Thymus (tissue), 11 donors: Measurements from ENCODE around the gene OXLD1. TPM values are rescaled to one million over a fixed set of nuclear protein-coding genes. Genes with fewer than 3 reads are reported as not detected.

Experiments
- DNase-seq, 9 donors: peaks; one replicate each; pipeline ENCODE4 v3.0.0-alpha.2; 2013; ENCODE audit warnings: low spot score in 9 of 9, low read depth in 6 of 9, missing footprints in 1 of 9
- H3K27ac ChIP-seq, 2 donors: one replicate each; pipeline ENCODE4 v1.5.1; 2013; ENCODE audit warnings: control low read depth in 1 of 2, low read depth in 1 of 2, low read length in 1 of 2, mild to moderate bottlenecking in 1 of 2, moderate library complexity in 1 of 2
- H3K27me3 ChIP-seq, 2 donors: one replicate each; pipeline ENCODE4 v1.5.1; 2013; ENCODE audit warnings: low read length in 1 of 2; ENCODE audit not compliant: control insufficient read depth in 2 of 2, insufficient read depth in 1 of 2
- H3K36me3 ChIP-seq, 2 donors: one replicate each; pipeline ENCODE4 v1.5.1; 2013; ENCODE audit warnings: low read length in 1 of 2, mild to moderate bottlenecking in 1 of 2, moderate library complexity in 1 of 2; ENCODE audit not compliant: control insufficient read depth in 2 of 2, insufficient read depth in 2 of 2
- H3K4me1 ChIP-seq, 2 donors: one replicate each; pipeline ENCODE4 v1.5.1; 2013; ENCODE audit warnings: low read length in 2 of 2; ENCODE audit not compliant: control insufficient read depth in 2 of 2, insufficient read depth in 2 of 2
- H3K4me3 ChIP-seq, 2 donors: one replicate each; pipeline ENCODE4 v1.5.1; 2013; ENCODE audit warnings: low read length in 2 of 2, control low read depth in 1 of 2, mild to moderate bottlenecking in 1 of 2
- H3K9me3 ChIP-seq, 2 donors: one replicate each; pipeline ENCODE4 v1.5.1; 2013; ENCODE audit warnings: low read length in 1 of 2, mild to moderate bottlenecking in 1 of 2; ENCODE audit not compliant: control insufficient read depth in 2 of 2, insufficient read depth in 1 of 2
- WGBS: extraction: QIAGEN DNeasy Blood & Tissue Kit; methylation state at CpG from one replicate; pipeline ENCODE4 v1.1.7; 2013; 5-methylcytosine and 5-hydroxymethylcytosine counted together
- polyA plus RNA-seq: library from polyadenylated mRNA; stranded (reverse); fragments of 200-250 nt; gene quantifications from one replicate; pipeline ENCODE4 v1.2.3, GENCODE V29; 2013
- total RNA-seq: library from RNA; stranded (reverse); fragments of 120-200 nt; gene quantifications from one replicate; pipeline ENCODE4 v1.2.4, GENCODE V29; 2013
- donor health status: healthy.

Gene OXLD1
- total and polyA plus RNA-seq, 2 donors: 60.9 to 83.0 TPM

DNA sequence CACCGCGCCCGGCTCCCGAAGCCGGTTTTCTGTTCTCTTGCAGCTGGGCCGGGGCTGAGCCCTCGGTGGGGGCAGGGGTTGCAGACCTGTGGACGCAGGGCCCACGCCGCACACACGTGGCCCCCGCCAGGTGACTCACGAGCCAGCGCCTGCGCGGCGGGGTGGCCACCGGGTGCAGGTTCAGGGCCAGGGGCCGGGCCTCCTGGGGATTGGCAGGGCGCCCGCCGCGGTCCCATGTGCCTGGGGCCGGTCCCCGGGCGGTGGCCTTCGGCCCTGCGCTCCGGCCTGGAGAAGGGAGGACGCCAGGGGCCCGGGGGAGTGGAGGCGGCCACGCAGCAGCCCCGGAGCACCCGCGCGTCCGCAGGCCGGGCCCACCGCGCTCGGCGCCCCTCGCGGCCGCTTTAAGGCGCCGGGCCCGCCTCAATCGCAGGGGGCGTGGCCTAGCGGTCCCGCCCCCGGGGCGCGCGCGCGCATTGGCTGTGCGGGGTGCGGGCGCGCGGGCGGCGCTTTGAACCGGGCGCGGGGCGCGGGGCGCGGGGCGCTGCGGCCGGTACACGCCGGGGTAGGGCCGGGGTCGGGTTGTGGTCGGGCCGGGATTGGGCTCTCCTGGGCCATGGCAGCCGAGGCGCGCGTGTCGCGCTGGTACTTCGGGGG lies 45.5 kb upstream of the OXLD1 start, which contains the start of gene SLC25A10:
Gene SLC25A10, plus strand, starts transcription at position 471 of the 654 bp plus-strand sequence. Its CDS starts 143 bp downstream, at position 614.
- Histone ChIP-seq H3K9me3 (no peaks in the 10 kb centered on the region), H3K27me3 (peaks cover 5 to 21% of the 10 kb centered on the region in 2 donors), H3K4me1 (peaks cover 18 to 34% of the 10 kb centered on the region in 2 donors), H3K4me3 (peak within 1 kb of the TSS; percentile 35 to 73), H3K36me3 (peaks cover 17% of the 10 kb centered on the region in 2 donors), H3K27ac (peak within 1 kb of the TSS in 1 of 2 donors; percentile 15)
- under 1% methylated on average over 89 of the region's 89 CpGs for WGBS
- DNase-seq: peak in 8 of 9 donors; percentile 55 to 89 (median 70)

DNA sequence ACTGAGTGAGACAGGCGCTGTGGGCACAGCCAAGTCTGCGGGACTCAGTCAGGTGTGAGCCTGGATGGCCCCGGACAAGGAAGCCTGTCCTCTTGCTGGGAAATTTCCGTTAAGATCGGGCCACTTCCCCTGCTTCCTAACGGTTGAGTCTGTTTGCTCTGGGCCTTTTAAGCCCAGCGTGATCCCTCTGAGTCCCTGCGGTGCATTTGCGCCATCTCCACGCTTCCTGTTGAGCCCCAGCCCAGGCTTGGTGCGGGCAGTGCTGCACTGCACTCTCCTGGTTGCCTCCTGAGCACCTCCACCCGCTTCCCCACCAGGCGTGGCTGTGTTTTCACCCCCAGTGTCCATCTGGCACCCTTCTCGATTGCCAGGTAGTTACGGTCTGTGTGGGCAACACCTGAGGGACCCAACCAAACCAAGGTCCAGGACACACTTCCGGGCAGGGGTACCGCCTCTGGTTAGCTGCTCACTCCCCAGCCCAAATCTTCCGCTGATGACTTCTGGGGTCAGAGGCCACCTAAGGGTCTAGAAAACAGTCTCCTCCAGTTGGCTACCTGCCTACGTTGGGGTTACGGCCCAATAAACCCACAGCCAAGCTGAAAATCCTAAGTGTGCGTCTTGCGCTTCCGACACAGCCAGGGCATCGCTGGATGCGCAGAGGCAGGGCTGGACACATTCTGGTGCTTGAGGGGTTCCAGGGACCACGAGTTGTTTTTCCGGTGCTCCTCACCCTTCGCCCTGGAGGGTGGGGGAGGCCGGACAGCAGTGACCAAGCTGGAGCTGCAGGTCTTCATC lies 44.3 kb upstream of the OXLD1 start:
- H3K36me3 ChIP-seq: peaks cover 24% of the 10 kb centered on the region in 2 donors
- DNase-seq: peak in 1 of 9 donors; percentile 18
- peak overlapping the region in 1 of 2 donors; percentile 15 for H3K27ac ChIP-seq
- H3K4me3 ChIP-seq: no peak overlapping the region
- peaks cover 18 to 34% of the 10 kb centered on the region in 2 donors for H3K4me1 ChIP-seq
- 17% methylated on average over 29 of the region's 29 CpGs for WGBS
- no peaks in the 10 kb centered on the region for H3K9me3 ChIP-seq
- H3K27me3 ChIP-seq: peaks cover 5 to 21% of the 10 kb centered on the region in 2 donors

GRCh38 chr17:81708739-81709185 lies 42.4 kb upstream of the OXLD1 start:
- WGBS: 97% methylated on average over 17 of the region's 17 CpGs
- peaks cover 32 to 36% of the 10 kb centered on the region in 2 donors for H3K36me3 ChIP-seq
- DNase-seq: no peak

GRCh38 chr17:81707725-81708646 lies 41.6 kb upstream of the OXLD1 start:
- Histone ChIP-seq H3K36me3 (peaks cover 32 to 36% of the 10 kb centered on the region in 2 donors), H3K27me3 (peaks cover 5 to 21% of the 10 kb centered on the region in 2 donors), H3K4me1 (peaks cover 18 to 36% of the 10 kb centered on the region in 2 donors), H3K4me3 (no peak overlapping the region), H3K27ac (no peak overlapping the region), H3K9me3 (no peaks in the 10 kb centered on the region)
- DNase-seq: no peak
- WGBS: 97% methylated on average over 25 of the region's 25 CpGs

More at GRCh38 chr17:81708739-81709185, 42.4 kb upstream of the OXLD1 start:
- peaks cover 5 to 21% of the 10 kb centered on the region in 2 donors for H3K27me3 ChIP-seq
- no peaks in the 10 kb centered on the region for H3K9me3 ChIP-seq
- H3K4me3 ChIP-seq: no peak overlapping the region
- H3K27ac ChIP-seq: no peak overlapping the region
- peaks cover 23 to 42% of the 10 kb centered on the region in 2 donors for H3K4me1 ChIP-seq

DNA sequence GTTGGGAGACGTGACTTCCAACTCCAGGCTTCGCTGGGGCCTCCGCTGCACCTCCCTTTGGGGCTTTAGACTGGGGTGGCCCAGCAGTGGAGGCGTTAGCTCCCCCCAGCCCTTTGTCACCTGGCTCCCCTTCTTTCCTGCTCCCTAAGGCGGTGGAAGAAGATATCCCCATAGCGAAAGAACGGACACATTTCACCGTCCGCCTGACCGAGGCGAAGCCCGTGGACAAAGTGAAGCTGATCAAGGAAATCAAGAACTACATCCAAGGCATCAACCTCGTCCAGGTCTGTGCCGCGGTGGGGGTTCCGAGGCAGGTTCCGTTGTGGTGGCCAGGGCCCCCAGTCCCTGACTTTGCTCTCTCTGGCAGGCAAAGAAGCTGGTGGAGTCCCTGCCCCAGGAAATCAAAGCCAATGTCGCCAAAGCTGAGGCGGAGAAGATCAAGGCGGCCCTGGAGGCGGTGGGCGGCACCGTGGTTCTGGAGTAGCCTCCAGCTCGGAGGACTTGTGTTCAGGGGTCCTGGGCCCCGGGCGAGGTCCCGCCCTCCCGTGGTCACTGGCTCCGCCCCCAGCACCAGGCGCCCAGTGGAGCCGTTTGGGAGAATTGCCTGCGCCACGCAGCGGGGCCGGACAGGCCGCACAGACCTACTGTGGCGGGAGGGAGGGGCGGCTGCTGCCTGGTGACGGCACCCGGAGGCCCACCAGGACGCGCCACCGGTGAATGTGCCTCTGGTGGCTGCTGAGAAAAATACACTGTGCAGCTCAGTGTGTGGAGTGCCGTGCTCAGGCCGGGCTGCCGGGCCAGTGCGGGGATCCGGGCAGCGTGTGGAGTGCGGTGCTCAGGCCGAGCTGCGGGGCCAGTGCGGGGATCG lies 40.6 kb upstream of the OXLD1 start:
- no peaks in the 10 kb centered on the region for H3K9me3 ChIP-seq
- H3K4me3 ChIP-seq: no peak overlapping the region
- peaks cover 5 to 21% of the 10 kb centered on the region in 2 donors for H3K27me3 ChIP-seq
- H3K36me3 ChIP-seq: peaks cover 32 to 36% of the 10 kb centered on the region in 2 donors
- WGBS: 98% methylated on average over 54 of the region's 54 CpGs
- no peak for DNase-seq
- H3K27ac ChIP-seq: no peak overlapping the region
- H3K4me1 ChIP-seq: peaks cover 17 to 39% of the 10 kb centered on the region in 2 donors

GRCh38 chr17:81706232-81706611 lies 39.8 kb upstream of the OXLD1 start:
- peaks cover 21 to 40% of the 10 kb centered on the region in 2 donors for H3K4me1 ChIP-seq

GRCh38 chr17:81705518-81706231 lies 39.3 kb upstream of the OXLD1 start:
- Histone ChIP-seq H3K9me3 (no peaks in the 10 kb centered on the region), H3K4me1 (peaks cover 18 to 38% of the 10 kb centered on the region in 2 donors), H3K36me3 (peaks cover 44 to 48% of the 10 kb centered on the region in 2 donors), H3K27ac (no peak overlapping the region), H3K27me3 (peaks cover 4 to 10% of the 10 kb centered on the region in 2 donors), H3K4me3 (no peak overlapping the region)
- DNase-seq: no peak
- 97% methylated on average over 30 of the region's 30 CpGs for WGBS

More at GRCh38 chr17:81706232-81706611, 39.8 kb upstream of the OXLD1 start:
- Histone ChIP-seq H3K36me3 (peaks cover 39 to 42% of the 10 kb centered on the region in 2 donors), H3K27me3 (peaks cover 5 to 15% of the 10 kb centered on the region in 2 donors), H3K27ac (no peak overlapping the region), H3K9me3 (no peaks in the 10 kb centered on the region), H3K4me3 (no peak overlapping the region)
- 98% methylated on average over 17 of the region's 17 CpGs for WGBS
- DNase-seq: no peak
